OCI-LY1 (cell line): ENCODE measurements around the gene RANBP1.

Experiments used
- H2AFZ ChIP-seq: fragments of 200-600 bp; sonication (generic), shearing (Covaris generic); 2 replicates; pipeline ENCODE4 v1.6.0; 2014; ENCODE audit warnings: antibody characterized with exemption, mild to moderate bottlenecking, low read length
- H3F3A ChIP-seq: fragments of 200-600 bp; sonication (generic), shearing (Covaris generic); 2 replicates; pipeline ENCODE4 v1.6.0; 2014; ENCODE audit warnings: mild to moderate bottlenecking, antibody characterized with exemption, low read length, moderate library complexity; ENCODE audit not compliant: insufficient read depth
- H3K27ac ChIP-seq: fragments of 200-600 bp; sonication (generic); 2 replicates; pipeline ENCODE4 v1.5.1; 2014; ENCODE audit warnings: low read length, mixed run types, mild to moderate bottlenecking, low read depth; ENCODE audit not compliant: poor library complexity, severe bottlenecking
- H3K27me3 ChIP-seq: fragments of 200-600 bp; sonication (generic); 2 replicates; pipeline ENCODE4 v1.6.0; 2014; ENCODE audit warnings: antibody characterized with exemption, mild to moderate bottlenecking, low read length, moderate library complexity; ENCODE audit not compliant: insufficient read depth
- H3K36me3 ChIP-seq: fragments of 200-600 bp; sonication (generic); 2 replicates; pipeline ENCODE4 v1.6.1; 2014; ENCODE audit warnings: mild to moderate bottlenecking, antibody characterized with exemption, low read length, moderate library complexity, mixed read lengths; ENCODE audit not compliant: insufficient read depth
- H3K4me1 ChIP-seq: fragments of 200-600 bp; sonication (generic); 2 replicates; pipeline ENCODE4 v1.5.1; 2014; ENCODE audit warnings: mild to moderate bottlenecking, low read length, moderate library complexity; ENCODE audit not compliant: insufficient read depth, severe bottlenecking
- H3K4me2 ChIP-seq: fragments of 200-600 bp; sonication (generic), shearing (Covaris generic); 2 replicates; pipeline ENCODE4 v1.6.1; 2014; ENCODE audit warnings: low read length
- H3K4me3 ChIP-seq: fragments of 200-600 bp; sonication (generic); 2 replicates; pipeline ENCODE4 v1.5.1; 2014; ENCODE audit warnings: low read length, low read depth, mild to moderate bottlenecking, mixed read lengths; ENCODE audit not compliant: poor library complexity, severe bottlenecking
- H3K79me2 ChIP-seq: fragments of 200-600 bp; shearing (Covaris generic); 2 replicates; pipeline ENCODE4 v1.6.1; 2016; ENCODE audit warnings: mixed run types, low read length, mixed read lengths; ENCODE audit not compliant: insufficient read depth
- H3K9ac ChIP-seq: fragments of 200-600 bp; sonication (generic), shearing (Covaris generic); 2 replicates; pipeline ENCODE4 v1.6.1; 2014; ENCODE audit warnings: mild to moderate bottlenecking, low read length, mixed read lengths
- H3K9me2 ChIP-seq: fragments of 200-600 bp; sonication (generic), shearing (Covaris generic); 2 replicates; pipeline ENCODE4 v1.6.1; 2014; ENCODE audit warnings: low read depth, mild to moderate bottlenecking, low read length, mixed read lengths
- H3K9me3 ChIP-seq: fragments of 200-600 bp; shearing (Covaris generic); 2 replicates; pipeline ENCODE4 v1.6.1; 2014; ENCODE audit warnings: low read length, mixed read lengths
- H4K20me1 ChIP-seq: fragments of 200-600 bp; sonication (generic), shearing (Covaris generic); 2 replicates; pipeline ENCODE4 v1.6.0; 2016; ENCODE audit warnings: mild to moderate bottlenecking, low read length; ENCODE audit not compliant: insufficient read depth
- EZH2 ChIP-seq: fragments of 200-600 bp; sonication (generic), shearing (Covaris generic); IDR thresholded peaks from 2 replicates; pipeline ENCODE4 v1.8.0; 2017; ENCODE audit warnings: borderline replicate concordance, mixed run types, mild to moderate bottlenecking, antibody characterized with exemption, low read length, moderate library complexity, mixed read lengths
- TF ChIP-seq, protein P1 (sequence below): fragments of 200-600 bp; sonication (generic), shearing (Covaris generic); IDR thresholded peaks from 2 replicates; pipeline ENCODE4 v1.5.1; 2017; ENCODE audit warnings: mild to moderate bottlenecking, antibody characterized with exemption, low read length, moderate library complexity, mixed read lengths

Gene RANBP1

DNA sequence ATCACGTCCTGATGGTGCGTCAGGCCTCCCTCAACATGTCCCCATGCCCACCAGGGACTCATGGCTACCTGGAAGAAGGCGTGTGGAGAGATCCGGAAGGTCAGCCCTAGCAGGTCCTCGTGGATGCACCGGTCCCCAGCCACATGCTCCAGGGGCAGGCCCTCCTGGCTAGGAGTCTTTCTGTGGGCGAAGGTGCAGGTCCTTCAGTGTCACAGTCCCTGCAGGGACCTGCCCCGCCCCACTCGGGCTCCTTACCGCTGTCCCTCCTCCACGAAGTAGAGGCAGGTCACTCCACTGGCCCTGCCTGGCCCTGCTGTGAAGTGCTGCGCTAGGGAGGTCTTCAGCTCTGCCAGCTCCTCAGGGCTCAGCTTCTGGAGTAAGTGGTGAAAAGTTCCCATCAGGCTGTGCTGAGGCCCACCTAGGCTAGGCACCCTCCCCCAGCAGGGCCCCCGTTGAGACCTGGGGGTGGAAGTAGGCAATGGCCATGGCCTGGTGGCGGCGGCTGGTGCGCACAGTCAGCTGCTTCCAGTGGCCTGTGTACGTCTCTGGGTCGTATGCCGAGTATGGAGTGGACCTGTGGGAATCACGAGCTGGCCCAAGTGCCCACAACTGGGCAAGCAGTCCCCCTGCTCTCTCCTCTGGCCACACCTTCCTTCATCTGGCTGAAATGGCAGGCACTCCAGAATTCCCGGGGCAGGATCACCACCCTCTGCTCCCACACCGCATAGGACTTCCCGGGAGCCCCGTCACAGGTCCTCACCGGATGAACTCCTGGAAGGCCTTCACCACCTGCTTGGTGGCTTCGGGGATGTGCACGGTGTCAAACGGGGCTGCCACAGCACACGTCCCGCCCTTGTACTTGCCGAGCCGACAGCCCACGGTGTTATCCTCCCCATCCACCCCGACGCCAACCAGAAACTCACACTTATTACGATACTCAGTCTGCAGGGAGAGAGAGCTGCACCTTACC is 1.1 kb upstream of the RANBP1 start:
- TF ChIP-seq, protein P1, sequence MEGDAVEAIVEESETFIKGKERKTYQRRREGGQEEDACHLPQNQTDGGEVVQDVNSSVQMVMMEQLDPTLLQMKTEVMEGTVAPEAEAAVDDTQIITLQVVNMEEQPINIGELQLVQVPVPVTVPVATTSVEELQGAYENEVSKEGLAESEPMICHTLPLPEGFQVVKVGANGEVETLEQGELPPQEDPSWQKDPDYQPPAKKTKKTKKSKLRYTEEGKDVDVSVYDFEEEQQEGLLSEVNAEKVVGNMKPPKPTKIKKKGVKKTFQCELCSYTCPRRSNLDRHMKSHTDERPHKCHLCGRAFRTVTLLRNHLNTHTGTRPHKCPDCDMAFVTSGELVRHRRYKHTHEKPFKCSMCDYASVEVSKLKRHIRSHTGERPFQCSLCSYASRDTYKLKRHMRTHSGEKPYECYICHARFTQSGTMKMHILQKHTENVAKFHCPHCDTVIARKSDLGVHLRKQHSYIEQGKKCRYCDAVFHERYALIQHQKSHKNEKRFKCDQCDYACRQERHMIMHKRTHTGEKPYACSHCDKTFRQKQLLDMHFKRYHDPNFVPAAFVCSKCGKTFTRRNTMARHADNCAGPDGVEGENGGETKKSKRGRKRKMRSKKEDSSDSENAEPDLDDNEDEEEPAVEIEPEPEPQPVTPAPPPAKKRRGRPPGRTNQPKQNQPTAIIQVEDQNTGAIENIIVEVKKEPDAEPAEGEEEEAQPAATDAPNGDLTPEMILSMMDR: no peak
- TF ChIP-seq EZH2: no peak
- H3K4me3 ChIP-seq: no peak overlapping the region
- H3K27ac ChIP-seq: no peak overlapping the region
- H3K27me3 ChIP-seq: no peaks in the 10 kb centered on the region
- H2AFZ ChIP-seq: no peak overlapping the region
- H3K36me3 ChIP-seq: peaks cover 82% of the 10 kb centered on the region
- no peaks in the 10 kb centered on the region for H3K9me3 ChIP-seq
- H3K9me2 ChIP-seq: no peaks in the 10 kb centered on the region
- no peaks in the 10 kb centered on the region for H4K20me1 ChIP-seq
- H3K4me2 ChIP-seq: peak overlapping the region; percentile 81
- H3F3A ChIP-seq: peaks cover 6% of the 10 kb centered on the region; the same call in 1 of the 2 replicates
- peaks cover 34% of the 10 kb centered on the region for H3K79me2 ChIP-seq
- peaks cover 44% of the 10 kb centered on the region for H3K4me1 ChIP-seq
- H3K9ac ChIP-seq: peak overlapping the region; percentile 99; the same call in 1 of the 2 replicates

DNA sequence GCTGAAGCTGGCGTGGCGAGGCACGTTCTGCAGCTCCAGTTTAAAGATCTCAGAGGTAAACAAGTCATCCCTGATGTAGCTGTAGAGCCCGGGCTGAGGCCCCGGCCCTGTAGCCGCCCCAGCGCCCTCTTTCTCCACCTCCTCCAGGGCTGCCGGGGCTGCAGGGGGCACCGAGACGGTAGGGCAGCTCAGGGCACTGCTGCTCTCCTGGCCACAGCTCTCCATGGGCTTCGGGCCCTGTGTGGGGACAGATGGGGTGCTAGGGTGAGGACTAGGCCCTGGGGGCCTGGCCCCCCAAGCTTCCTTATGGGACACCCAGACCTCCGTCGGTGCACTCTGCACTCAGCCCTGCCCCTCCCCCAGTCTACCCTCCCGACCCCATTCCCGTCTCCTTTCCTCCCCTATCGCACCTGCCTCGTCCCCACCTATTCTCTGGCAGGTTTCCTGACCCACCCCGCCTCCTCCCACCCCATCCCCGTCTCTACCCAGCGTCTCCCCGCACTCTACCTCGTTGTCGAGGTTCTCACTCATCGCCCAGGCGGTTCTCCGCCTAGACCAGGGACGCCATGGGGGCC is 559 bp downstream of the RANBP1 start:
- peak overlapping the region; percentile 81 for H3K4me2 ChIP-seq
- H3K27me3 ChIP-seq: no peaks in the 10 kb centered on the region
- H3F3A ChIP-seq: no peaks in the 10 kb centered on the region
- no peaks in the 10 kb centered on the region for H3K9me3 ChIP-seq
- H3K79me2 ChIP-seq: peaks cover 45% of the 10 kb centered on the region
- H3K9ac ChIP-seq: peak overlapping the region; percentile 99
- H3K4me1 ChIP-seq: peaks cover 45% of the 10 kb centered on the region
- H3K4me3 ChIP-seq: peak overlapping the region; percentile 96
- peak overlapping the region; percentile 57 for H3K27ac ChIP-seq
- H2AFZ ChIP-seq: no peak overlapping the region
- peaks cover 84% of the 10 kb centered on the region for H3K36me3 ChIP-seq
- H4K20me1 ChIP-seq: no peaks in the 10 kb centered on the region
- no peak for TF ChIP-seq EZH2
- H3K9me2 ChIP-seq: no peaks in the 10 kb centered on the region

DNA sequence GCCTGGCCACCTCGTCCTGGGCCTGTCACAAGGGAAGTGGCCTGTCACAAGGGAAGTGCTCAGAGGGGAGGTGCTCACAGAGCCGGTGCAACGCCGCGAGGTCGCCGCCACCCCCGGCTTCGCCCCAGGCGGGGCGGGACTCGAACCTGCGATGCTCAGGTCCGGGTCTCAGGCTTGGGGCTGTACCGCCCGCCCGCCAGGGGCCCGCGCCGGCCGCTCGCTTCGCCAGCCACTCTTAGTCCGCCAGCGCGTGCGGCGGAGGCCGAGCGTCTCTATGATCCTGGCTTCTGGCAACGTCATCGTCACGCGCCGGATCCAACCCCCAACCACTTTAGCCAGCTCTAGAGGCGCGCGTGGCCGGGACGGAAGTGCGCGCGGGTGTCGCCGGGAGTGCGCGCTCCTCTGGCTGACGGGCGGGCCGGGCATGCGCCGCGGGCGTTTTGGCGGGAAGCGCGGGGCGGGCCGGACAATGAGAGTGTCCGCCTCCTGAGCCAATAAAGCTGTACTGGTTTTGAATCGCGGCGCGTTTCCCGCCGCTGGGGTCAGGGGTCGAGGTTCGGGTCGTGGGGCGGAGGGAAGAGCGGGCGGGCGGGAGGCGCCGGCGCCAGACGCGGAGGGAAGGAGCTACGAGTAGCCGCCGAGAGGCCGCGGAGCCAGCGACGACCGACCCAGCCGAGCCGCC is 1.2 kb downstream of the RANBP1 start, which contains the start of gene TRMT2A:
Gene TRMT2A, minus strand, starts transcription at position 276 of the 682 bp plus-strand sequence. CDS start 320 bp downstream, outside the sequence.
- Histone ChIP-seq H3K27me3 (no peaks in the 10 kb centered on the region), H4K20me1 (no peaks in the 10 kb centered on the region)

More for the DNA sequence above, 1.2 kb downstream of the RANBP1 start, which contains the start of gene TRMT2A:
- H3K4me2 ChIP-seq: peak within 1 kb of the TSS; percentile 98
- peaks cover 85% of the 10 kb centered on the region for H3K36me3 ChIP-seq
- H3K27ac ChIP-seq: peak within 1 kb of the TSS; percentile 60
- H3K79me2 ChIP-seq: peaks cover 49% of the 10 kb centered on the region
- H3K4me1 ChIP-seq: peaks cover 40% of the 10 kb centered on the region
- H3K9me2 ChIP-seq: no peaks in the 10 kb centered on the region
- peak within 1 kb of the TSS; percentile 96 for H3K4me3 ChIP-seq
- no peak for TF ChIP-seq EZH2
- TF ChIP-seq, protein P1: peak; percentile 23; the same call in 1 of the 2 replicates
- H3F3A ChIP-seq: no peaks in the 10 kb centered on the region
- no peak within 1 kb of the TSS for H2AFZ ChIP-seq
- H3K9me3 ChIP-seq: no peaks in the 10 kb centered on the region
- peak within 1 kb of the TSS; percentile 99 for H3K9ac ChIP-seq
